Measurements from ENCODE around the gene ASB6.
A peak's percentile ranks its signal among the peaks of the same experiment; 100 is the strongest.

Gene ASB6

DNA sequence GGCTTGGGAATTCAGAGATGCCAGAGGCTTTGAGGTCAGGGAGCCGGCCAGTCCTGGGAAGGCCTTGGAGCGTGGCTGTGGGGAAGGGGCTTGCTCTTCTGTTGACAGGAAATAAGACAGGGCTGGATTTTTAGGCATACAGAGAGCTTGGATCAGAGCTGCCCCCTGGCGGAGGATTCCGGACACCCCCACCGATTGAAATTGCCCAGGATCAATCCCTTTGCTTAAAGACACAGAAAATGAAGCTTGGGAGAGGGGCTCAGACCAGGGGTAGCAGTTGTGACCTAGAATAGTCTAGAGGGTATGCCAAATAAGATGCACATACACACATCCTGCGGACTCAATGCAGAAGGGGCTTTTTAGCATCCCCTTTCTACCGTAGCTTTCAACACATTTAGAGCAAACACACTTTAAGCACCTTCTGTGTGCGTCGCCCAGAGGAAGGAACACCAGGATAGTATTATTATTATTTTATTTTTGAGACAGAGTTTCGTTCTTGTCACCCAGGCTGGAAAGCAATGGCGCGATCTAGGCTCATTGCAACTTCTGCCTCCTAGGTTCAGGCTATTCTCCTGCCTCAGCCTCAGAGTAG lies 17.7 kb downstream of the ASB6 start:
- DNase-seq = peak; percentile 8 to 74 (median 49)

- DNase-seq = no peak
These were observed 18.6 kb downstream of the ASB6 start for GRCh38 chr9:129623331-129623730.

DNA sequence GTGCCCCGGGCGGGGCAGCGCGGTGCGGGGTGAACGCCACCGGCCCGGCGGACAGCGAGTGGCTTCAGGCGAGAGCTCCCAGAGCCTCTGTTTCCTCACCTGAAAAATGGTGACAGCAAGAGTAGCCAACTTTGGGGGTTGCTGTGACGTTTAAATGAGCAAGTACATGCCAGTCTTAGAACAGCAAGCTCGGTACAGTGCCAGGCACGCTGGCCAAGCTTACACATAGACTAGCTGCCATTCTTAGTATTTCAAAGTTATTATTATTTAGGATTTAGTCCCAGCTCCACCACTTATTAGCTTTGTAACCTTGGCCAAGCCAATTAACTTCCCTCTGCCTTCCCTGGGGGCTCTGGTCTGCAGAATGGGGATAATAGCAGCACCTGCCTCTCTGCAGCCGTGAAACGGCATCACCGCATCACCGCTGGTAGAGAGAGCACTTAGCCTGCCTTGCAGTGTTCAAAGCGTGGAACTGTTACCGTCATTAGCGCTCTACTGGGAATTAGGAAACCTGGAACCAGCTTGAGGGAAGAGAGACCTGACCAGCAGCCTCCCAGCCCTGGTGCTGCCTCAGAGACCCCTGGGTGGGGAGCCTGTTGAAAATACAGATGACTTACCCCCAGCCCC lies 21.2 kb downstream of the ASB6 start, which contains the start of gene C9orf50:
TSS of gene C9orf50 (minus strand) at position 433 of the 627 bp plus-strand sequence. CDS start 527 bp downstream, outside the sequence.
- peak; percentile 15 to 83 (median 65) for DNase-seq

DNA sequence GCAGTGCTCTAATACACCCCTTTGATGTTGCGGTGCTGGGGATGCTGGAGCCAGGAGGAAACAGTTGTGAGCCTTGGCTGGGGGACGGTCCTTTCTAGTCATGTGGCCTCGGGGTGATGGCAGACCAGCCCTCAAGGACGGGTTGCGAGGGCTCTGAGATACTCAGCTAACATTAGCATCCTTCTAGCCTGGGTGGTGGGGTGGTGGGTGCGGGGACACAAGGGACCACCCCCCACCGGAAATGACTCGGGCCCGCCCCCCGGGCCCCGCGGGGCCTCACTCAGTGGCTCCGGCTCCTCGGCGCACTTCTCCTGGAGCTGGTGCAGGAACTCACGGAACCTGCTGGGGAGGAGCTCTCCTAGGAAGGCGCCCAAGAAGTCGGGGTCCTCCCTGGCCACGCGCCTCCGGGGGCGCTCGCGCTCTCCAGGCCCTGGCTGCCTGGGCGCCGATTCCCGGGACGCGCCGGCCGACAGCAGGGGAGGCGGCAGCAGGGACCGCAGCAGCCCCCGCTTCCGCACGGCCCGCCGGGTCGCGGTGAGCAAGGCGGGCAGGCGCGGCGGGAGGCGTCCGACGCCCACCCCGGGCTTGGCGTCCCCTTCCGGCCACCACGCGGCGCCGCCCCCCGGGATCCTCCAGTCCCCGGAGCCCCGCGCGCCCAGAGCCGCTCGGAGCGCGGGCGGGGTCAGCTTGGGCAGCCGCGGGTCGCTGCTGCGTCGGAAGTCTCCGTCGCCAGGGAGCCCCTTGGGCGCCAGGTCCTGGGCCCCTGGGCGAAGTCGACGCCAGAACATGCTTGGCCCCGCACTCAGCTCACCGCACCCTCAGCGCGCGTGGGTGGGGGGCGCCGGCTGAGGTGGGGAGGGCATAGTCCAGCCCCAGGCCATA lies 21.9 kb downstream of the ASB6 start:
- peak in 2 of 3 experiments; percentile 64 to 71 for DNase-seq

GRCh38 chr9:129617167-129617566 lies 24.8 kb downstream of the ASB6 start:
- DNase-seq = peak in 2 of 3 experiments; percentile 17 to 52

DNA sequence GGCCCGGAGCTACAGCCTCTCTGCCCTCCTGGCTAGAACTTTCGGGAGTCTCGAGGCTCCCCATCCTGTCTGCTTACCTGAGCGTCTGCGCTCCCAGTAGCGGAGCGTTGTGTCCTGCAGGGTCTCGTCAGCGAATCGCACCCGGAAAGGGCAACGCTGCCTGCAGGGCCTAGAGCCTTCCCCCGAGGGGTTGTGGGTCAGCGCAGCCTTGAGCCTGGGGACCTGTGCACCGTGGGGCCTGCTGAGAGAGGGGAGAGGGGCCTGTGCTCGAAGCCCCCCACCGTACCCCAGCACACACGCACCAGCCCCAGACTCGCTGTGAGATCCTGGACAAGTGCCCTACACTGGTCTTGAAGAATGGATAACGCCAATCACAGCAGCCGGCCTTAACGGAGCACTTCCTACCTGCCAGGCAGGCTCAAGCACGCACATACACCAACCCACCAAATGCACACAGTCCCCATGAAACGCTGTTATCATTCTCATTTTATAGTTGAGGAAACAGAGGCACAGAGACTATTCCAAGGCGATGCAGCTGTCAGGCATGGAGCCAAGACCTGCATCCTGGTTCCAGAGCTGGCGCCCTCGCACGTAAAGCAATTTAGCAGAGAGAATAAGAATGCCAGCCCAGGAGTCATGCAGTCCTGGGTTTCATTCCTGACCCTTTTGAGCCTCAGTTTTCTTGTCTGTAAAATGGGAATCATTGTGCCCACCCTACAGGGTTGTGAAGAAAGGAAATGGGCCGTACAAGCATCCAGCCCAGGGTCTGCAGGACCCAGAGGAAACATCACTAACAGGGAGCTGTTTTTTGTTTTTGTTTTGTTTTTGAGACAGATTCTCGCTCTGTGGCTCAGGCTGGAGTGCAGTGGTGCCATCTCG lies 26.3 kb downstream of the ASB6 start:
- no peak for DNase-seq

DNA sequence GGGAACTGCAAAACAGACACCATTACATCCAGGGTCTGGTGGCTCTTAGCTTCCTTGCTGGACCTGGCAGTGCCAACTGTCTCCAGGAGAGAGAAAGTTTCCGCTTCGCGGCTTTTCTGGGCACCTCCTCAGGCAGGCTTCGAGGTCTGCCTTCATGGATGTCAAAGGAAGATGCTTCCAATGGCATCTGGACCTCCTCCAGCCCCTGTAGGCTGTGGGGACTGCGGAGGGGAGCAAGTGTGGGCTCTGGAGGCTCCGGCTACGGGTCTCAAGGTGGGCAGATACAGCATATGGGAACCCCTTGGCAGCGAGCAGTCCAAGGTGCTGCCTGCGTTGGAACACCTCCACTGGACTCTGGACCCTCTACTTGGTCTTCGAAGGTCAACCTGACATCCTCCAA lies 27.0 kb downstream of the ASB6 start:
- no peak for DNase-seq

DNA sequence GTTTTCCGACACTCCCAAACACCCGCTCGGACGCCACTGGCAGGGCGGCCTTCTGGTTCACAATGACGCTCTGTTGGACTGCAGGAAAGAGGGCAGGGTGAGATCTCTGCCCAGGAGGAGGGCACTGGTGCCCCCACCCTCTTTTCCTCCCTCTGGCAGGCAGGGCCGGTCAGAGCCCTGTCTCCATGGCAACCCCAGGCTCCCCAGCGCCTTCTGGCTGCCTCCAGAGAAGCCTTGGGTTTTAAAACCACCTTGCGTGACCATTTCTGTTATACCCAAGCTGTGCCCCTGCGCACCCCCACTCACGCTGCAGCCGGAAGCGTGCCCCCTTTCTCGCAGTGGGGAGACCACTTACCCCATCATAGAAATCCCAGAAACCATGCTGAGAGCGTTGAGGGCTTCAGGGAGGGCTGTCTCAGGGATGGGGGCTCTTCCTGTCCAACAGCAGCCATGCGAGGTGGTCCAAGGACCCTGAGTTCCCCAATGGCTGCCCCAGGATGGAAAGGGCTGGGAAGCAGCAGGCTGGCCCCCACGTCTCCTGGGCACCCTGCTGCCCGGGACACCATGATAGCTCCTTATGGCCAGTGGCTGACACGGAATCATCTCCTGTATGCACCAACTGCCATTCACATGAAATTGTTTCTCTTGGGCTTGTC lies 28.3 kb downstream of the ASB6 start:
- DNase-seq = peak; percentile 4 to 85 (median 69)

DNA sequence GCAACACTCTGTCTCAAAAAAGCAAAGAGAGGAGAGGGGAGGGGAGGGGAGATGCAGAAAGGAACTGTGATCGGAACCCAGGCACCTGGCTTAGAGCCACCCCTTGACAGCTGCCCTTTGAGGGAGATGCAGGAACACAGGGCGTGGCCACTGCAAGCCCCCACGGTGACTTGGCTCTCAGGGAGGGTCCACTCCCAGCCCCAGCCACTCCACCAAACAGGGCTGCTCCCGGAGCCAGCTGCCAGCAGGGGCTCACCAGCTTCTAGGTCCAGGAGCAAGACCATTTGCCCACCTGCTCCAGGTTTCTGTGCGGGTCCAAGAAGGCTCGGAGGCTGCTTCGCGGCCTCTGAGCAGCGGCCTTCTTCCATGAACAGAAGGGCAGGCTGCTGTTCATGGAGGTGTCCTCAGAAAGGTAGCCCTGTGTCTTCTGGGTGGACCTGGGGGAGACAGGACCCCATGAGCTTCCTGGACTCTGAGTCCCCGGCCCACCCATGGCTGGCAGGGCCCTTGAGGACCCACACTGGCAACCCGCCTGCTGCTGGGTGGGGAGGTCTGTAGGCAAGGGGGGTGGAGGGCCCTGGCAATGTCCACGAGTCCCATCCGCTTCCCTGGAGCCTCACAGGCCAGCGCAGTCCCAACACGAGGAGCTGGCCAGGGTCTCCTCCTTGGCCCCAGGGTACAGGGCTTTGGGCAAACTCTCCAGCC lies 29.0 kb downstream of the ASB6 start:
- peak in 1 of 3 experiments; percentile 48 for DNase-seq

GRCh38 chr9:129612123-129612522 lies 29.8 kb downstream of the ASB6 start:
- no peak for DNase-seq

DNA sequence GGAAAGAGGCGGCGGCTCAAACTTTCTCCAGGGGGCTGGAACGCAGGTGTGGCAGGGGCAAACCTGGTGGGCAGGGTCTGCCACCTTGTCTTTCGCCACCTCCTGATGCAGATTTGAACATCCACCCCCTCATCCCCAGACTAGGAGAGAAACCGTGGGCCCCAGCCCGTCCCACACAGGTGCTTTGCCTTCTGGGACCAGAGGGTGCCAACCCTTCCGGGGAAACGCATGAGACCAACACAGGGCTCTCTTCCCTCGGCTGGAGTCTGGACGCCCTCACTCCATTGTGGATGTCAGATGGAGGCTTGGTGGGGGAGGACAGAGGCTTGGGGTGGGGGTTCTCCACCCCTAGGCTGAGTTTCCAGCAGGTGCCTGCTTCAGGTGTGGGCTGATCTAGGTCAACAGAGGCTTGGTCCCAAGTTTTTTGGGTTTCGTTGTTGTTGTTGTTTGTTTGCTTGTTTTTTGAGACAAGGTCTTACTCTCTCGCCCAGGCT lies 30.6 kb downstream of the ASB6 start:
- no peak for DNase-seq

DNA sequence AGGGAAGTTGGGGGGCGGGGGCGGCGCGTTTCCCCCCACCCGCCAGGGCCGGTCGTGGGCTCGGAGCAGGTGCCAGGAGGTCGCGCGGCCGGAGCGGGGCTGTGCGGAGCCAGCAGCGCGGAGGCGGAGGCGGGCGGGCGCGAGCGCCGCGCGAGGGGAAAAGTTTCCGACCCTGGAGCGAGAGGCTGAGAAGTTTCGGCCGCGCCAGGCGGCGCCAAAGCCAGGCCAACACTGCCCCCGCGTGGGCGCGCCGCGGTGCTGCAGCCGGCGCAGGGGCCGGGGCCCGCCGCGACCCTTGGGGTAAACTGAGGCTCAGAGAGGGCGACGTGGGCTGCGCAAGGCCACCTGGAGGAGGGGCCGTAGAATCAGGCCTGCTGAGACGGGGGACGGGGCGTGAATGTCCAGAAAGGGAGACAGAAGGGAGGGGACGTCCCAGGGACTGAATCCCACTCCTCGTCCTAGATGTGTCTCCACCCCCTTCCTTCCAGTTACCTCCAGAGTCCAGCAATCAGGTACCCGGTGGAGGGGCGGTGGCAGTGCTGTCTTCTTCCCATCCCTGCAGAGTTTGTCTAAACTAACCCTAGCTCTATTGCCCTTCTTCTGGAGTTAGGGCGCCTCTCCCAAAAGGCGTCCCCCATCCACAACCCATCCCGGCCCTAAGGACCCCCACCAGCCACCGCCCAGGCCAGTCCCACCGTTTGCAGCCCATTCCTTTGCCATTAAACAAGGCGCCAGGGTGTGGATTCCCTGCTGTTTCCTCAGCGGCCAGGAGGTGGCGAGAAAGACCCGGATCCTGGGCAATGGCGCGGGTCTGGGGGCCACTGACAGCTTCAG lies 31.3 kb downstream of the ASB6 start:
- DNase-seq = peak; percentile 31 to 77 (median 76)

- DNase-seq = no peak
These were observed 31.8 kb downstream of the ASB6 start for GRCh38 chr9:129610213-129610472.

GRCh38 chr9:129609486-129610212 lies 32.3 kb downstream of the ASB6 start:
- peak in 2 of 3 experiments; percentile 29 to 47 for DNase-seq

GRCh38 chr9:129608561-129609481 lies 33.1 kb downstream of the ASB6 start:
- DNase-seq = no peak

DNA sequence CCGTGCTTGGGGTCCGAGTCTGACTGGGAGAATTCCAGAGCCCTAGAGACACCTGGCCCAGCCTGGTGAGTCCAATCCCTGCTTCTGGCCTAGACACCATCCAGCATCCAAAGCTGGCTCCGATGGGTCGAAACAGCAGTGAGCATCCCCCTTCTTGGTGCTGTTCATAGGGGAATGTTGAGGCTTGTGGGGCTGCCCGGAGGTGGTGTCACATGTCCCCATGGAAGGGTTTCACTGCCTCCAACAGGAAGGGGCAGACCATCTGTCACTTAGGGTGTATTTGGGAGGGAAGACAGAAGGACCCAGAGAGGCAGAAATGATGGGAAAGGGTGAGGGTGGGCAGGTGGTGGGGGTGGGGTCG lies 34.9 kb downstream of the ASB6 start:
- DNase-seq = no peak

DNA sequence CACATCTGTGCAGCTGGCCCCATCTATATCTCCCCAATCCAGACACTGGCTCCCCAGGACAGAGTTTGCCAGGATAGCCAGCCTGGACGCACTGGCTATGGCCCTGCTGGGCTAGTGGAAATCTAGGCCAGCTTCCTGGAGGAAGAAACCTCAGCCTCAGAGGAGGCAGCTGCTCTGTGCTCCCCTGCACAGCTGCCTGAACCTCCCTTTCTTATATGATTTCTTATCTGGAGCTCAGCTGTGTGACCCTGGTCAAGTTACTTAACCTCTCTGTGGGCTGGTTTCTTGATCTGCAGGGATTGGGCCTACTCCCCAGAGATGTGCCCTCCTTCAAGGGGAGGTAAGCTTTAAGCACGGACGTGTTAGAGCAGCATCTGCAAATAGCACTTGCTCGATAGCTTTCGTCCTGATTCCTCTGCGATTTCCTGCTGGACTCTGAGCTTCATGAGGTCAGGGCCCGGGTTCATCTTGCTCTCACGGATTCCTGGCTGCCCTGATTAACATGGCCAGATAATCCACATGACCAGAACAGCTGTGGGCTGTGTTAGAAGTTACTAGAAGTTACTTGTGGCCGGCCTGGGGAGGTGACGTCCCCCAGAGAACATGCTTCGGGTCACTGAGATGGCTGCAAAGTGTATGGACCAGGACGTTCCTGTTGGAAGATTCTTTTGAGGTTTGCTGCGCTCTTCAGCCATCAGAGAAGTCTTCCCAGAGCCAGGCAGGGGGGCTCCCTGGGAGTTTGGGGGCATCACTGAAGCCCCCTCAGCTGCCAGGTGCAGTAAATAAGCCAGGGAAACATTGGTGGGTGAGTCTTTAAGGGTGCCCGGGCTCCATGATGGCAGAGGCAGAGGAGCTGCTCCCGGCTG lies 35.6 kb downstream of the ASB6 start:
- no peak for DNase-seq

DNA sequence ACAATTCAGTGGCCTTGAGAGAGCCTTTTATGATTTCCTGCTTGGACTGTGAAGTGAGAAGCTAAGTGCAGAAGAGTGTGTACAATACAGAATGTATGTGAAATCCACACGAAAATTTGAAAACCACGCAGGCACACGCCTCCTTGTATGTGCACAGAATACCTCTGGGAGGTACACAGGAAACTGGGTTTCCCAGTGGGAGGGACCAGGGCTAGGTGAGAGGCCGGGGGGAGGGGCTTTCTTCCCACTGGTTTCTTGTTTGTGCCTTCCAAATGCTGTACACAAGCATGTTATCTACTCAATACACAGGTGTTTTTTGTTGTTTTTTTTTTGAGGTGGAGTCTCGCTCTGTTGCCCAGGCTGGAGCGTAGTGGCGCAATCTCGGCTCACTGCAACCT lies 37.2 kb downstream of the ASB6 start:
- DNase-seq = peak in 1 of 3 experiments; percentile 27

Data from NCI-H1417 (cell line).